Astrocyte of the spinal cord (primary cell): ENCODE results near the gene ZBTB26.

ENCODE experiments used
- DNase-seq: peaks from one replicate; pipeline ENCODE4 v3.0.0; 2011; ENCODE audit warnings: low read depth, low spot score
- H3K4me3 ChIP-seq: 2 replicates; pipeline ENCODE4 v1.5.1; 2011; ENCODE audit warnings: low read depth, mild to moderate bottlenecking, low read length, moderate library complexity
- in situ Hi-C: cut with HindIII; loops from 2 replicates; pipeline ENCODE4 v1.10.0; 2017; ENCODE audit warnings: low sequenced_read_pairs
- TF ChIP-seq, protein P1 (sequence below): IDR thresholded peaks from 2 replicates; pipeline ENCODE4 v1.5.1; 2012; ENCODE audit warnings: low read depth, mild to moderate bottlenecking, low read length, inconsistent platforms

Gene ZBTB26, protein sequence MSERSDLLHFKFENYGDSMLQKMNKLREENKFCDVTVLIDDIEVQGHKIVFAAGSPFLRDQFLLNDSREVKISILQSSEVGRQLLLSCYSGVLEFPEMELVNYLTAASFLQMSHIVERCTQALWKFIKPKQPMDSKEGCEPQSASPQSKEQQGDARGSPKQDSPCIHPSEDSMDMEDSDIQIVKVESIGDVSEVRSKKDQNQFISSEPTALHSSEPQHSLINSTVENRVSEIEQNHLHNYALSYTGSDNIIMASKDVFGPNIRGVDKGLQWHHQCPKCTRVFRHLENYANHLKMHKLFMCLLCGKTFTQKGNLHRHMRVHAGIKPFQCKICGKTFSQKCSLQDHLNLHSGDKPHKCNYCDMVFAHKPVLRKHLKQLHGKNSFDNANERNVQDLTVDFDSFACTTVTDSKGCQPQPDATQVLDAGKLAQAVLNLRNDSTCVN

DNA sequence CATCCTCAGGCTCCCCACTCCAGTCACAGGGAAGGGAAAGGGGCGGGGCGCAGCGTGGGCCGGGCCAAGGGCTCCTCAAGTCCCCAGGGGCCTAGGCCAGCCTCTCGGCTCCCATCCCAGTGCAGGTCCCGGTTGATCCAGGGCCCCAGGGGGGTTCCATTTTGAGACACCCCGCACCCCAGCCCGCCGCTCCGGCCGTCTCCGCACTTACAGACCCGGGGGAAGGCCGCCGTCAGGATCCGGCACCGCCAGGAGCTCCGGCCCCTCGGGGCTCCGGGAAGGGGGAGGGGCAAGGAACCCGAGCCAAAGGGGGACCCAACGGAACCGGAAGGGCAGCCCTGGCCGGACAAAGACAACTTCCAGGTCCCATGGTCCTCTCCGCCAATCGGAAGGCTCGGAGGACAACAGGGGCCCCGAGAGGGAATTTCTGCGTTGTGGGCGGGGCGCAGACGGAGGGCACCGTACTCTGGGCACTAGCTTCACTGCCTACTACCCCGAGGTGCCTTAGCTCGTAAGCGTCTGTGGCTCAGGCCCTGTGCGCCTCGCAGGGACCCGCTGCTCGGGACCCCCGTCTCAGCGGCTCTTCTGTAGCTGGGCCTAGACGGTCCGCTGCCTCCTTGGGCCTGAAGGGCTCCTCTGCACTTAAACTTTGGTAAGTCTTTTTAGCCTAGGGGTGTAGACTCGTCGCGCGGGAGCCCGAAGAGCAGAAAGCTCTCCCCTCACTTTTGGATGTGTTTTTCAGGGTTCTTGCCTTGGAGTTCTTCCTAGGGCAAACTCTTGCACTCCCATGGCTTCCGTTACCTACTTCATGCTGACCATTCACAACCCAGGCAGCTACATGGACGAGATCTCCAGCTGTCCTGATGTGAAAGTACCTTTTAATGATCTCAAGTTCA lies at the start of gene ZBTB26:
Gene ZBTB26 (minus strand): TSS at position 287 of the 896 bp plus-strand sequence. CDS start 11,578 bp downstream, outside the sequence.
- H3K4me3 ChIP-seq, result peak within 1 kb of the TSS; percentile 83
- in situ Hi-C loops, result no loop called here
- TF ChIP-seq, protein P1, sequence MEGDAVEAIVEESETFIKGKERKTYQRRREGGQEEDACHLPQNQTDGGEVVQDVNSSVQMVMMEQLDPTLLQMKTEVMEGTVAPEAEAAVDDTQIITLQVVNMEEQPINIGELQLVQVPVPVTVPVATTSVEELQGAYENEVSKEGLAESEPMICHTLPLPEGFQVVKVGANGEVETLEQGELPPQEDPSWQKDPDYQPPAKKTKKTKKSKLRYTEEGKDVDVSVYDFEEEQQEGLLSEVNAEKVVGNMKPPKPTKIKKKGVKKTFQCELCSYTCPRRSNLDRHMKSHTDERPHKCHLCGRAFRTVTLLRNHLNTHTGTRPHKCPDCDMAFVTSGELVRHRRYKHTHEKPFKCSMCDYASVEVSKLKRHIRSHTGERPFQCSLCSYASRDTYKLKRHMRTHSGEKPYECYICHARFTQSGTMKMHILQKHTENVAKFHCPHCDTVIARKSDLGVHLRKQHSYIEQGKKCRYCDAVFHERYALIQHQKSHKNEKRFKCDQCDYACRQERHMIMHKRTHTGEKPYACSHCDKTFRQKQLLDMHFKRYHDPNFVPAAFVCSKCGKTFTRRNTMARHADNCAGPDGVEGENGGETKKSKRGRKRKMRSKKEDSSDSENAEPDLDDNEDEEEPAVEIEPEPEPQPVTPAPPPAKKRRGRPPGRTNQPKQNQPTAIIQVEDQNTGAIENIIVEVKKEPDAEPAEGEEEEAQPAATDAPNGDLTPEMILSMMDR, result no peak
- DNase-seq, result peak; percentile 92

GRCh38 chr9:122978601-122979000 lies 47.3 kb upstream of the ZBTB26 start:
- in situ Hi-C loops, result no loop called here
- H3K4me3 ChIP-seq, result no peak overlapping the region
- TF ChIP-seq, protein P1, result no peak
- no peak for DNase-seq

GRCh38 chr9:122975196-122975595 lies 43.9 kb upstream of the ZBTB26 start:
- no peak for DNase-seq
- in situ Hi-C loops, result no loop called here
- H3K4me3 ChIP-seq, result no peak overlapping the region
- TF ChIP-seq, protein P1, result no peak

DNA sequence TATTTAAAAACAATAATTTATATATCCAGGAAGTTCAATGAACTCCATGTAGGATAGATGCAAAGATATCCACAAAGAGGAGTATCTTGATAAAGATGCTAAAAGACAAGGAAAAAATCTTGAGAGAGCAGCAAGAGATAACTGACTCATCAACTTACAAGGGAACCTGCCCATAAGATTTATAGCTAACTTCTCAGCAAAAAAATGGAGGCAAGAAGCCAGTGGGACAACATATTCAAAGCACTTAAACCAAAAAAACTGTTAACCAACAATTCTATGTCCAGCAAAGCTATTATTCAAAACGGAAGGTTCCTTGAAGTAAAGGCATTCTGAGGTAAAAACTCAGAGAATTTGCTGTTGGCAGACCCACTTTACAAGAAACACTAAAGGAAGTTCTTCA lies 29.8 kb upstream of the ZBTB26 start:
- in situ Hi-C loops, result no loop called here
- TF ChIP-seq, protein P1, result no peak
- DNase-seq, result no peak
- no peak overlapping the region for H3K4me3 ChIP-seq

DNA sequence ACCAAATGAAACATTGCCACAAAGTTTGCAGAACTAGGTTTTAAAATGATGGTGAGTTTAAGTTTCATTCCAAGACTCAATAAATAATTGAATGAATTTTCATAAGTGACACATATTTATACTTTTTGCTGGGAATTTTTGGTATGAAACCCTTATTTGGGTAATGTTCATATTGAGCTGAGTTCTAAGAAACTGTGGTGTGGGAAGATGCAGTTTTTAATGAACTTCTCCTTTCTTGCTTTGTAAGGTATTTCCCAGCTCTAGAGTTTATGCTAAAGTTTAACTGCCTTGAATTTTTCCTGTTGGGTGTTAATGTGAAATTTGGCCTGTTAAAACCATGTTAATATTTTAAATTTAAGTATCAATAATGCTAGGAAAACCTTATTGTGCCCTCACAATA lies 24.6 kb upstream of the ZBTB26 start:
- no peak for DNase-seq
- H3K4me3 ChIP-seq, result no peak overlapping the region
- in situ Hi-C loops, result no loop called here
- TF ChIP-seq, protein P1, result no peak

- no peak overlapping the region for H3K4me3 ChIP-seq
- peak; percentile 61 for DNase-seq
- in situ Hi-C loops, result no loop called here
- TF ChIP-seq, protein P1, result no peak
Observed at GRCh38 chr9:122954253-122954691, 23.0 kb upstream of the ZBTB26 start.
